ENCODE data around the gene B3GNT3.
A peak's percentile ranks its signal among the peaks of the same experiment; 100 is the strongest.
"Not testable (repeated sequence)": the region's sequence is repeated elsewhere in the genome, so short reads cannot be mapped to it uniquely, and the experiment has no call there.

B3GNT3 gene

DNA sequence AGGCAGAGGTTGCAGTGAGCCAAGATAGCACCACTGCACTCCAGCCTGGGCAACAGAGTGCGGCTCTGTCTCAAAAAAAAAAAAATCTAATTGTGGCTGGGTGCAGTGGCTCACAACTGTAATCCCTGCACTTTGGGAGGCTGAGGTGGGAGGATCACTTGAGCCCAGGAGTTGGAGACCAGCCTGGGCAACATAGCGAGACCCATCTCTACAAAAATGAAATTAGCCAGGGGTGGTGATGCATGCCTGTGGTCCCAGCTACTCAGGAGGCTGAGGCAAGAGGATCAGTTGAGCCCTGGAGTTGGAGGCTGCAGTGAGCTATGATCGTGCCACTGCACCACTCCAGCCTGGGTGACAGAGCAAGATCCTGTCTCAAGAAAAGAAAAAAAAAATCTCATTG, 3.7 kb downstream of the B3GNT3 start:
- not testable (repeated sequence) for DNase-seq

- DNase-seq, result no peak
Measured at GRCh38 chr19:17802137-17802858, 7.4 kb downstream of the B3GNT3 start.

DNA sequence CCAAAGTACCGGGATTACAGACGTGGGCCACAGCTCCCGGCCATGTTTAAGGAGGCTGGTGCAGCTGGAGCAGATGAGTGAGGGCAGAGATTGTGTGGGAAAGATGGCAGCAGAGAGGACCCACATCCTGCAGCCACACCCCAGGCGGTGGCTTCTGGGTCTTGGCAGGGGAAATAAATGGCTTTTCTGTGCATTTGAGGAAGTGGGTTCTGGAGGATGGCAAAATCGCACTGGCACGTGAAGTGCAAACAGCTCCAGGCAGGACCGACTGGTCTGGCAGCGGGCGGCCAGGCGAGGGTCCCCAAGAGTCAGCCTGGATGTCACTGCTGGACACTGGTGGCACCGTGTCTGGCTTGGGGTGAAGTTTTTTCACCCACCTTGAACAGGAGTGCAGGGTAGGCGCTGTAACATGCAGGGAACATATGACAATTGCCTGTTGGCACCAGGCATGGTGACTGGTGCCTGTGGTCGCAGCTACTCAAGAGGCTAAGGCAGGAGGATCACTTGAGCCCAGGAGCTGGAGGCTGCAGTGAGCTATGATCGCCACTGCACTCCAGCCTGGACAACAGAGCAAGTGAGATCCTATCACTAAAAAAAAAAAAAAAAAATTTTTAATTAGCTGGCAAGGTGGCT, 8.4 kb downstream of the B3GNT3 start:
- no peak for DNase-seq

DNA sequence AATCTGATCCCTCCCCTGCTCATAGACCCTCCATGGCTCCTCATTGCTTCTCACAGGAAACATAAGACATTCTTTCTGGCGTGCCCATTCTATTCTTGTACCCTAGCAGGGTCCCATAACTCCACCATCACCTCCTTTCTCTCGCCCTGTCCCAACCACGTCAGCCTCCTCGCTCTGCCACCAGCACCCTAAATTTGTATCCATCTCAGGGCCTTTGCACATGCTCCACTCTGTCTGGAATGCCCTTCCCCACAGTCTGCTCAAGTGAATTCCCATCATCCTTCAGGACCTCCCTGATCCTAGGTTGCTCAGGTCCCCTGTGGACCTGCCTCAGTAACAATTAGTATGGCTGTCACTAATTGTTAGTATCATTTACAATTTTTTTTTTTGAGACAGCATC, 10.5 kb downstream of the B3GNT3 start:
- no peak for DNase-seq

DNA sequence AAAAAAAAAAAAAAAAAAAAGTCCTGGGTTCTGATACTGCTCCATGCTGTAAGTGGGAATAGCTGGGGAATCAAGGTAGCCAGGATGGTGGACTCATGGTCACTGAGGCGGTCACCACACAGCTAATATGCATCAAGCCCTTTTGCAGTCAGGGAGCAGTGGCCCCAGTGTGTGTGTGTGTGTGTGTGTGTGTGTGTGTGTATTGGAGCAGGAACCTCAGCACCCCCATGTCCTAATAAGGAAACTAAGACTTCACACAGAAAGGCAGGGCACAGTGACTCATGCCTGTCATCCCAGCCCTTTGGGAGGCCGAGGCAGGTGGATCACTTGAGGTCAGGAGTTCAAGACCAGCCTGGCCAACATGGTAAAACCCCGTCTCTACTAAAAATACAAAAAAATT, 12.0 kb downstream of the B3GNT3 start:
- no peak for DNase-seq

GRCh38 chr19:17807731-17808316, 12.9 kb downstream of the B3GNT3 start:
- DNase-seq, result no peak

- no peak for DNase-seq
Measured at GRCh38 chr19:17811103-17811502, 16.2 kb downstream of the B3GNT3 start.

GRCh38 chr19:17811681-17812080, 16.7 kb downstream of the B3GNT3 start:
- DNase-seq, result no peak

DNA sequence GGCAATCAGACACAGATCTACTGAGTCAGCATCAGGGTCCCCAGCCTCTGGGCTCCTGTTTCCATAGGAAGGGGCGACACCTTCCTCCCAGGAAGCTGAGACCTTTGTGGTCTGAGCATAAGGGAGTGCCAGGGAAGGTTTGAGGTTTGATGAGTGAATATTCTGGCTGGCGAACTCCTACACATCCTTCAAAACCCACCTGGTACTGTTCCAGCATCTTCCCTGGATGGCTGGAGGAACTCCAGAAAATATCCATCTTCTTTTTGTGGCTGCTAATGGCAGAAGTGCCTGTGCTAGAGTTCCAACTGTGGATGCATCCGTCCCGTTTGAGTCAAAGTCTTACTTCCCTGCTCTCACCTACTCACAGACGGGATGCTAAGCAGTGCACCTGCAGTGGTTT, 17.2 kb downstream of the B3GNT3 start:
- no peak for DNase-seq

DNA sequence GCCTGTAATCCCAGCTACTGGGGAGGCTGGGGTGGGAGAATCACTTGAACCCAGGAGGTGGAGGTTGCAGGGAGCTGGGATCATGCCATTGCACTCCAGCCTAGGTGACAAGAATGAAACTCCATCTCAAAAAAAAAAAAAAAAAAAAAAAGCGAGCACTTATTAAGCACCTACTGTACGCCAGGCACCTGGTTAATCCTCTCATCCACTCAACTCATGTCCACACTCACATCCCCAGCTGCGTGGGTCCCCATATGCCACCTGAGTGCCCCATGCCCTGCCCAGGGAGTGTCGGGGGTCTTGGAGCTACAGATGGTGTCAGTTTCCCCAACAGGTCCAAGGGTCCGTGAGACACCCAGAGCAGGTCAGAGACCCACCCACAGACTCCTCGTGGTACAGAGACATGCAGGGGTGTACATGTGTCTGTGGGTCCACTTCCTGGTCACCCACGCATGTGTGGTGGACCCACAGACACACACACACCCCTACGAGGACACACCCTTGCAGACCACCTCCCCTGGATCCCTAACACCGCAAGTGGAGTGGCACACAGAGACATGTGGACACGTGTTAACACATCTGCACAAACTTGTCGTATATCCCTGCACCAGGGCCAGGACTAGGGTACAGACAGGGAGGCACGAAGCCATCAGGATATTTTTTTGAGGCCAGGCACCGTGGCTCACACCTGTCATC, 22.9 kb downstream of the B3GNT3 start:
- no peak for DNase-seq

GRCh38 chr19:17821190-17821589, 26.3 kb downstream of the B3GNT3 start, which contains the start of gene INSL3:
Gene INSL3 (minus strand): TSS chr19:17821519. CDS start chr19:17821506, 13 bp downstream.
- DNase-seq, result no peak

GRCh38 chr19:17824339-17824738, 29.4 kb downstream of the B3GNT3 start:
- DNase-seq, result no peak

DNA sequence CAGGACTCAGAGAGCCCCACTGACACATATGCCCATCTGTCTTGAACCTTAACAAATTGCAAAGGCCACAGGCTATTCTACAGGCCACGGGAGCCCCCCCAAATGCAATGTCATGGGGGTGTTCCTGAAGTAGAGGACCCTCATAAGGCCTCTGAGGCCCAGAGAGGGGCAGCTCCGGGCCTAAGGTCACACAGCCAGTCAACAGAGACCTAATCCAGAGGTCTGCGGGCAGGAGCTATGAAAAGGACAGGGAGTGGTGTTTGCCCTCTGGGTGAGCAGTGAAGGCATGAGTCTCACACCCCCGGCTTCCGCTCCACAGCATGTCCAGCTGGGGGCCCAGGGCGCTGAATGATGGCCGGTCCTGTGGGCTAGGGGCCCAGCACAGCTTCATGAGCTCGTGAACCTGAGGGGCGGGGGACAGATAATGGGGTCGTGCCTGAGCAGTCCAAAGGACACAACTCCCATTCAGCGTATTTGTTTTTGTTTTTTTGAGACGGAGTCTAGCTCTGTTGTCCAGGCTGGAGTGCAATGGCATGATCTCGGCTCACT, 31.6 kb downstream of the B3GNT3 start:
- DNase-seq, result no peak

DNA sequence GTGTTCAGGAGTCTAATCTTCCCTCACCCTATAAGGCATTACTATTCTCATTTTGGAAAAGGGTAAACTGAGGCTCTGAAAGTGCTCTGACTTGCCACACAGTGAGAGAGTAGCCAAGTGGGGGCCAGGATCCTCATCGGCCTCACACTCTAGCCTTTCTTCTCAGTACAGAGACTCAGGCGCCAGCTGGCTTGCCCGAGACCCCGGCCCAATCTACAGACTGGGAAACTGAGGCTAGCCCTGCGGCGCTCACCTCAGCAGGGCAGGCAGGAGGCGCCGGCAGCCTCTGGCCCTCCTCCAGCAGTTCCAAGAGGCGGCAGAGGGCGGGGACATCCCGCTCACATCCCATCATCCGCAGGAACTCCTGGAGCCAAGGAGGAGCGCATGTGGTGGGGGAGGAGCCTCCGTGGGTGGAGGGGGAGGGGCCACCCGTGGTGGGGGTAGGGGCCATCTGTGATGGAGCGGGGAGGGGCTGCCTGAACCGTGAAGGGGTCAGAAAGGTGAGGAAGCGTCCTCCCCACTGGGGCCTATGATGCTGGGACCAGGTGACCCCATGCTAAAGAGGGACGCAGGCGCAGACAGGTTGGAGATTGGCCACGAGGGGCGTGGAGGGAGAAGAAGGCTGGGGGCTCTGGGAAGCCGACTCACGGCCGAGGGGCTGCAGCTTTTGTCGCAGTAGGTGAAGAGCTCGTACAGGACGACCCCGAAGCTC, 35.1 kb downstream of the B3GNT3 start:
- DNase-seq, result peak; percentile 79

GRCh38 chr19:17830567-17831418, 35.9 kb downstream of the B3GNT3 start:
- peak; percentile 58 for DNase-seq

DNA sequence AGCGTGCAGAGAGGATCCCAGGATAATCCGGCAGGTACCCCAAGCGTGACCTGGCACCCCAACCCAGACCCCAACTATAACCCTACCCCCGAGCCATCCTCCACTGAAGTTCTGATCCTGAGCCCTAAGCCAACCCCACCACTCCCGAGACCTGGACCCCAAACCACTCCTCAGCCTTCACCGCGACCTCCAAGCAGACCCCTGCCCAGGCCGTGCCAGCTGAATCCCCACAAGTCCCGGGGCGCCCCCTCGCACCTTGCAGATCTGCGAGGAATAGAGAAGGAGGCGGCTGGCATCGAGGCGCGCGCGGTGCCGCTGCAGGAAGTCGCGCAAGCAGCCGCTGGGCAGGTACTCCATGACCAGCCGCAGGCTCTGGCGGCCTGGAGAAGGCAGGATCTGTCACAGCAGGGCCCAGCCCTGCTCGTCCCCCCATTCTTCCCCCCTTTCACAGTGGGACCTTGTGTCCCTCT, 36.5 kb downstream of the B3GNT3 start:
- no peak for DNase-seq

DNA sequence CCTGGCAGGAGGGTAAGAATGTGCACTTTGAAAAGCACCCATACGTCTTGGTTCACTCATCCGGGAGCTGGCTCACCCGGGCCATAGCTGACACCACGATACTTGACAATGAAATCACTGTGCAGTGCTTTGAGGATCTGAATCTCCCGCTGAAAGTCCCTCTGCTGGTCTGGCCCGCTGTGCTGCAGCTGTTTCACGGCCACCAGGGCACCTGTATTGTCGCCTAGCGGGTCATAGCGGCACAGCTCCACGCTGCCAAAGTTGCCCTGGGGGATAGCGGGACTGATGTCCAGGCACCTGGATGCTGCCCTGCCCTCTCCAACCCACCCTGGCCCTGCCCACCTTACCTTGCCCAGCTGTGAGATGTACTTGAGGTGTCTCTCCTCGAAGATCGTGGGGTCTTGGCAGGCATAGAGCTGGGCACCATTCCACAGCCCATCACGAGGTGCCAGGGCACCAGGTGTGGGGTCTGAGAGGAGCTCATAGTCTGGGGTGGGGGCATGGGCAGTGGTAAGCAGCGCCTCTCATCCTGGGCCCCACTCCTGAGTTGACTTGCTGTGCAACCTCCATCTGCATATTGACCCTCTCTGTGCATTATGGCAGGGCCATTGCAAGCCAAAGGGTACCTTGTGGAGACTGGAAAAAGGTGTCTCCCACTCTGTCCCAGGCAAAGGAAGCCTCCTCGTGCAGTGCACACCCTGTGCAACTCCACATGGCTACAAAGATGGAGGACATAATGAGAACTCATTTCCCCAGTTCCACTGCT, 37.7 kb downstream of the B3GNT3 start:
- no peak for DNase-seq

GRCh38 chr19:17834350-17835181, 39.6 kb downstream of the B3GNT3 start:
- DNase-seq, result no peak

DNA sequence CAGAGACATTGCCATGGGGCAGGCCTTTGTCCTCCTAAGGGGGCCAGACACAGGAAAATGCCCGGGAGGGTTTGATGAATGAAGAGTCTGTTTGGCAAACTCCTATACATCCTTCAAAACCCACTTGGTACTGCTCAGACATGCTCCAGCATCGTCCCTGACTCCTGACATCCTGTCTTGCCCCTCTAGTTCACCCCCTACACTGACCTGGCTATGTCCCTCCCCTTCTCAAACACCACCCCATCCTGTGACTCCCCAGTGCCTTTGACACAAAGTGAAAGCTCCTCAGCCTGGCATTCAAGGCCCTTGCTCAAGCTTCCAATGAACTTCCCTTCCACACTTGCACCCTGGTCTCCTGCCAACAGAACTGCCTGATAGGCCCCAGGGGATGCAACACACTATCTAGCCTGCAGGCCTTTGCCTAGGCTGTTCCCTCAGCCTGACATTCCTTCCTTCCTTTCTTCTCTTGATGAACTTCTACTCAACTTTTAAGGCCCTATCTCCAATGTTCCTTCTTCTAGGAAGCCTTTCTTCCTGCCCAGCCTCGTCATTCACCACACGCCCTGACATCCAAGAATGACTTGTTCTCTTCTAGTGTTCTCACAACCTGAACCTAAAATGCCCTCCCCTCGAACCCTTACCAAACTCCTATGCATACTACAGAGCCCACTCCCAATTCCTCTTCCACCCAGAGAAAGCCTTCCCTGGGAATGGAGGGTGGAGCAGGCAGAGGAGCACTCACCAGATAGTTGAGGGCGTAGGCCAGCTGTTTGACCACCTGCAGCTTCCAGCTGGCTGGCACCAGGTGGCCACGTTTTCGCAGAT, 40.5 kb downstream of the B3GNT3 start:
- no peak for DNase-seq
